Gastrocnemius medialis (tissue), 4 donors: Measurements from ENCODE around the gene FUCA2.

Experiments
- CTCF ChIP-seq, 5 experiments: fragments of 450-650 bp in 3 of 5; fragments of 200-600 bp in 2 of 5; sonication (generic) in 2 of 5; IDR thresholded peaks in 4 of 5; conservative IDR thresholded peaks in 1 of 5; 1 replicate in 4 of 5; 2 replicates in 1 of 5; pipeline ENCODE4 v1.5.1; 2016 to 2019; ENCODE audit warnings: antibody characterized with exemption in 5 of 5, mild to moderate bottlenecking in 3 of 5, moderate library complexity in 3 of 5
- POLR2A ChIP-seq, 2 donors: fragments of 450-650 bp; IDR thresholded peaks; one replicate each; pipeline ENCODE4 v1.6.1; 2017; ENCODE audit warnings: antibody characterized with exemption in 2 of 2, mild to moderate bottlenecking in 2 of 2, moderate library complexity in 2 of 2

GRCh38 chr6:143545976-143546547 is 34.5 kb upstream of the FUCA2 start:
- no peak for TF ChIP-seq POLR2A (IDR thresholded peaks at IDR 0.05)
- TF ChIP-seq CTCF (IDR thresholded peaks at IDR 0.05 in 4 of 5, conservative IDR thresholded peaks at IDR 0.05 in 1 of 5): no peak
